Naive thymus-derived CD4-positive, alpha-beta T cell (primary cell): ENCODE data around the gene CMIP. TPM values are rescaled to one million over a fixed set of nuclear protein-coding genes. Genes with fewer than 3 reads are reported as not detected.
"Not testable (repeated sequence)": the region's sequence is repeated elsewhere in the genome, so short reads cannot be mapped to it uniquely, and the experiment has no call there.

Experiments used
- ATAC-seq: fragments of 150-1000 bp; cut with Tn5 transposase; 2 replicates; pipeline ENCODE4 v1.10.0; 2021; ENCODE audit warnings: mild to moderate bottlenecking, moderate library complexity
- CTCF ChIA-PET: fragments of 350-600 bp; sonication (Branson Sonifier 250); formaldehyde crosslinking; loops from one replicate; lab custom pipeline; 2021; ENCODE audit warnings: antibody characterized with exemption; lab: Charles Lee
- POLR2A ChIA-PET: fragments of 350-600 bp; sonication (Branson Sonifier 250); formaldehyde crosslinking; loops from one replicate; lab custom pipeline; 2021; ENCODE audit warnings: antibody characterized with exemption, inconsistent platforms; lab: Charles Lee
- DNase-seq, 9 donors: peaks; one replicate each; pipeline versions ENCODE4 v3.0.0 to v3.0.0-alpha.2; 2020 to 2022; ENCODE audit warnings: mixed read lengths in 1 of 9
- H3K27ac ChIP-seq: one replicate; pipeline ENCODE4 v1.7.0; 2013; ENCODE audit warnings: mild to moderate bottlenecking, low read depth, low read length, moderate library complexity
- H3K27me3 ChIP-seq, 2 donors: one replicate each; pipeline ENCODE4 v1.7.0; 2013; ENCODE audit warnings: low read length in 2 of 2, mild to moderate bottlenecking in 2 of 2, moderate library complexity in 2 of 2; ENCODE audit not compliant: control insufficient read depth in 2 of 2, insufficient read depth in 2 of 2
- H3K36me3 ChIP-seq, 3 experiments: 1 replicate in 2 of 3; 2 replicates in 1 of 3; pipeline ENCODE4 v1.7.0; 2013; ENCODE audit warnings: low read length in 3 of 3, mild to moderate bottlenecking in 3 of 3, moderate library complexity in 1 of 3; ENCODE audit not compliant: insufficient read depth in 3 of 3, control insufficient read depth in 2 of 3
- H3K4me1 ChIP-seq, 2 donors: one replicate each; pipeline ENCODE4 v1.7.0; 2013; ENCODE audit warnings: low read length in 2 of 2, mild to moderate bottlenecking in 2 of 2, moderate library complexity in 1 of 2; ENCODE audit not compliant: control insufficient read depth in 2 of 2, insufficient read depth in 2 of 2
- H3K4me3 ChIP-seq: 2 replicates; pipeline ENCODE4 v1.7.0; 2013; ENCODE audit warnings: mild to moderate bottlenecking, low read length
- H3K9me3 ChIP-seq, 3 experiments: 1 replicate in 2 of 3; 2 replicates in 1 of 3; pipeline ENCODE4 v1.7.0; 2013; ENCODE audit warnings: low read length in 3 of 3; ENCODE audit not compliant: control insufficient read depth in 2 of 3
- H3K27ac Mint-ChIP-seq, 9 donors: one replicate each; pipeline ENCODE4 v1.8.0; 2020 to 2022; ENCODE audit warnings: mixed read lengths in 9 of 9, mild to moderate bottlenecking in 8 of 9, moderate library complexity in 5 of 9, inconsistent platforms in 2 of 9
- H3K27me3 Mint-ChIP-seq, 5 donors: one replicate each; pipeline ENCODE4 v1.8.0; 2021 to 2022; ENCODE audit warnings: mixed read lengths in 5 of 5, mild to moderate bottlenecking in 1 of 5
- H3K36me3 Mint-ChIP-seq, 5 donors: one replicate each; pipeline ENCODE4 v1.8.0; 2020 to 2022; ENCODE audit warnings: mixed read lengths in 5 of 5, mild to moderate bottlenecking in 3 of 5, inconsistent platforms in 1 of 5
- H3K4me1 Mint-ChIP-seq, 7 donors: one replicate each; pipeline ENCODE4 v1.8.0; 2020 to 2022; ENCODE audit warnings: mixed read lengths in 7 of 7, mild to moderate bottlenecking in 3 of 7, inconsistent platforms in 1 of 7
- H3K4me3 Mint-ChIP-seq, 10 donors: one replicate each; pipeline ENCODE4 v1.8.0; 2020 to 2022; ENCODE audit warnings: mild to moderate bottlenecking in 10 of 10, mixed read lengths in 10 of 10, moderate library complexity in 6 of 10, inconsistent platforms in 2 of 10
- H3K9me3 Mint-ChIP-seq, 11 donors: one replicate each; pipeline ENCODE4 v1.8.0; 2020 to 2022; ENCODE audit warnings: mixed read lengths in 11 of 11, mild to moderate bottlenecking in 4 of 11, inconsistent platforms in 1 of 11, moderate library complexity in 1 of 11
- intact Hi-C, 2 donors: fragments of 100-400 bp; cut with micrococcal nuclease; formaldehyde crosslinking; loops; one replicate each; pipeline ENCODE4 v1.15.1; 2023
- polyA plus RNA-seq, 2 donors: library from polyadenylated mRNA; unstranded; fragments of 300-500 nt; fragmentation: Illumina TruSeq; gene quantifications; one replicate each; pipeline ENCODE4 v1.2.3, GENCODE V29; 2021
- total RNA-seq, 6 experiments: library from RNA in 5 of 6; stranded (reverse) in 5 of 6; gene quantifications; 1 replicate in 5 of 6; 2 replicates in 1 of 6; pipeline ENCODE4 v1.2.3 and lab custom pipeline; 2021 to 2026

Gene CMIP
- total and polyA plus RNA-seq, 7 experiments from 2014 or later: 0.66 to 75.4 (median 34.3) TPM

DNA sequence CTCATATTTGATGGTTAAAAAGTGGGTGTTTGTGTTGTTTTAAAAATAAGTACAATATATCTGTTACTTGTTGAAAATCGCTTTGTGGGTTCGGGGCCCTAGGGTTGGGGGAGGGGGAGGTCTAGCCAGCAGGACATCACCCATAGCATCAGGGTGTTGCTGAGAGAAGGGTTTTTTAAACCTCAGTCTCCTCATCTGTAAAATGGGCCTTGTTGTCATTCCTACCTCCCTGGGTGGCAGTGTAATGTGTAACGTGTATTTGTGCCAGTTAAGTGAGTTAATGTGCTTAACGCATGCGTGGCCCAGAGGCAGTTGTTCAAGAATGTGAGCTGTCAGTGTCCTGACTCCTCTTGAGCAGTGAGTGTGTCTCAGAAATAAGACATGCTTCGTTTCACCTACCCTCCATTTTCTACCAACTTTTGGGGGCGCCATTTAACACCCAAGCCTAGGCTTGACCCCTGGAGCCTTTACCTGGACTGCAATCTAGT lies 129.0 kb downstream of the CMIP start:
- Mint-ChIP-seq H3K27me3 (no peaks in the 10 kb centered on the region), H3K36me3 (peaks cover 0 to 6% (median 0%) of the 10 kb centered on the region in 5 donors), H3K9me3 (no peaks in the 10 kb centered on the region), H3K27ac (peak overlapping the region in 1 of 9 donors; percentile 30), H3K4me3 (no peak overlapping the region), H3K4me1 (peaks cover 0 to 17% (median 9%) of the 10 kb centered on the region in 7 donors)
- no peak overlapping the region for H3K4me3 ChIP-seq
- ATAC-seq (no peak), DNase-seq (no peak)
- intact Hi-C loops: no loop called here
- H3K36me3 ChIP-seq: no peaks in the 10 kb centered on the region
- no peak overlapping the region for H3K27ac ChIP-seq
- no peaks in the 10 kb centered on the region for H3K9me3 ChIP-seq
- POLR2A ChIA-PET: interaction anchor here (0.7 kb wide), 1 partner anchor 91 kb away, joined by 4 read pairs; no protein-coding TSS in a partner anchor
- CTCF ChIA-PET: no interaction called here
- no peaks in the 10 kb centered on the region for H3K4me1 ChIP-seq
- H3K27me3 ChIP-seq: no peaks in the 10 kb centered on the region

DNA sequence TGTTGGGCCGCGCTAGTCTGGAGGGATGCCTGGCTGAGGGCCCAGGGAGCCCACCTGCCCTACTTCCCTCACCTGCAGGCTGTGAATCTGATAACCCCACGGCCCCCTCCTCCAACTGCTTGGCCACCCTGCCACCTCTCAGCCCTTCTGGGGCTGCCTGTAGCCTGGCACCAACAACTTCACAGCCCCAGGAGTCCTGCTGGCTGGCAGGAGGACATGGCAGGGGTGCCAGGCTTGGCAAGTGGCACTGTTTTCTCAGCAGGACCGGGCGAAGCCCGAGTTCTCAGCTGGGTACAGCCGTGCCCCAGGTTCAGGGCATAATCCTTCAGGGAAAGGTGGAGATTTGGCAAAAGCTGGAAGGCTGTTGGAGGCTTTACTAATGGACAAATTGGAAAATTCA lies 129.6 kb downstream of the CMIP start:
- no peaks in the 10 kb centered on the region for H3K4me1 ChIP-seq
- no peaks in the 10 kb centered on the region for H3K36me3 ChIP-seq
- Mint-ChIP-seq H3K4me1 (peaks cover 0 to 17% (median 3%) of the 10 kb centered on the region in 7 donors), H3K36me3 (peaks cover 0 to 3% (median 0%) of the 10 kb centered on the region in 5 donors), H3K27me3 (no peaks in the 10 kb centered on the region), H3K4me3 (no peak overlapping the region), H3K27ac (no peak overlapping the region), H3K9me3 (no peaks in the 10 kb centered on the region)
- intact Hi-C loops: no loop called here
- POLR2A ChIA-PET: no interaction called here
- no peaks in the 10 kb centered on the region for H3K27me3 ChIP-seq
- H3K9me3 ChIP-seq: no peaks in the 10 kb centered on the region
- no peak overlapping the region for H3K27ac ChIP-seq
- CTCF ChIA-PET: no interaction called here
- H3K4me3 ChIP-seq: no peak overlapping the region
- ATAC-seq: no peak
- no peak for DNase-seq

GRCh38 chr16:81575307-81575706 lies 130.7 kb downstream of the CMIP start:
- CTCF ChIA-PET: no interaction called here
- no peak overlapping the region for H3K4me3 Mint-ChIP-seq
- H3K4me1 ChIP-seq: no peaks in the 10 kb centered on the region
- peaks cover 0 to 12% (median 4%) of the 10 kb centered on the region in 7 donors for H3K4me1 Mint-ChIP-seq
- intact Hi-C loops: no loop called here
- H3K4me3 ChIP-seq: no peak overlapping the region
- no peak overlapping the region for H3K27ac Mint-ChIP-seq
- H3K27me3 Mint-ChIP-seq: no peaks in the 10 kb centered on the region
- no peaks in the 10 kb centered on the region for H3K9me3 ChIP-seq
- H3K27ac ChIP-seq: no peak overlapping the region
- peaks cover 0 to 3% (median 0%) of the 10 kb centered on the region in 5 donors for H3K36me3 Mint-ChIP-seq
- H3K27me3 ChIP-seq: no peaks in the 10 kb centered on the region
- DNase-seq (no peak), ATAC-seq (no peak)
- no peaks in the 10 kb centered on the region for H3K9me3 Mint-ChIP-seq
- H3K36me3 ChIP-seq: no peaks in the 10 kb centered on the region
- POLR2A ChIA-PET: no interaction called here

DNA sequence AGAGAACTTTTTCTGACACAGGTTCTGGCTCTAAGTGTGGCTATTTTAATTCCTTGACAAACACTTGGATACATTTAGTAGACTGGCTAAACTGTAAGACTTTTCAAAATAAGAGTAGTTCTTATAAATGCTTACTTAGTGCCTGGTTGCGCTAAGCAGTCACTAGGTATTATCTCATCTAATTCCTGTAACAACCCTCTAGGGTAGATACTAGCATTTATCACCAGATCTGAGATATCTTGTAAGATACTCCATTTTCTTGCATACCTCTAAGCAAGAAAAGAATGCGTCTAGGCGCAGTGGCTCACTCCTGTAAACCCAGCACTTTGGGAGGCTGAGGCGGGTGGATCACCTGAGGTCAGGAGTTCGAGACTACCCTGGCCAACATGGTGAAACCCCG lies 131.2 kb downstream of the CMIP start:
- Mint-ChIP-seq H3K4me1 (peaks cover 0 to 14% (median 7%) of the 10 kb centered on the region in 7 donors), H3K4me3 (no peak overlapping the region), H3K27me3 (no peaks in the 10 kb centered on the region), H3K36me3 (peaks cover 0 to 6% (median 0%) of the 10 kb centered on the region in 5 donors), H3K9me3 (no peaks in the 10 kb centered on the region), H3K27ac (no peak overlapping the region)
- no peaks in the 10 kb centered on the region for H3K4me1 ChIP-seq
- intact Hi-C loops: no loop called here
- no peaks in the 10 kb centered on the region for H3K27me3 ChIP-seq
- ChIA-PET POLR2A (no interaction called here), CTCF (no interaction called here)
- ATAC-seq: no peak
- H3K9me3 ChIP-seq: no peaks in the 10 kb centered on the region
- DNase-seq: no peak
- H3K27ac ChIP-seq: no peak overlapping the region
- no peaks in the 10 kb centered on the region for H3K36me3 ChIP-seq
- no peak overlapping the region for H3K4me3 ChIP-seq

DNA sequence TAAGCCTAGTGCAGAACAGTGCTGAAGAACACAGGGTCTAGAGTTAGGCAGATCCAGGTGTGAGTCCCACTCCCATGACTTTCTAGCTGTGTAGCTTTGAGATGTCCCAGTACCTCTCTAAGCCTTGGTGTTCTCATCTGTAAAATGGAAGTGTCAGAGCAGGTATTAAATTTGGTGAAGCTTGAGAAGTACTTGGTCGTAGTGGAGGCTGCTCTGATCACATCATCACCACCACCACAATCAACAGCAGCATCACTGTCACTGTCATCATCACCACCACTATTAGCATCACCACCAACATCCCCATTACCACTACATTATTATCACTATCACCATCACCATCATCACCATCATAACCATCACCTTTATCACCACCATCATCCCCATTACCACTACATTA lies 132.1 kb downstream of the CMIP start:
- Histone ChIP-seq H3K27me3 (no peaks in the 10 kb centered on the region), H3K4me3 (no peak overlapping the region), H3K27ac (no peak overlapping the region), H3K4me1 (no peaks in the 10 kb centered on the region), H3K9me3 (no peaks in the 10 kb centered on the region), H3K36me3 (no peaks in the 10 kb centered on the region)
- no peaks in the 10 kb centered on the region for H3K27me3 Mint-ChIP-seq
- ATAC-seq (peak; percentile 50), DNase-seq (no peak)
- ChIA-PET CTCF (no interaction called here), POLR2A (no interaction called here)
- peaks cover 0 to 20% (median 10%) of the 10 kb centered on the region in 7 donors for H3K4me1 Mint-ChIP-seq
- H3K27ac Mint-ChIP-seq: no peak overlapping the region
- intact Hi-C loops: no loop called here
- peaks cover 0 to 9% (median 0%) of the 10 kb centered on the region in 5 donors for H3K36me3 Mint-ChIP-seq
- no peaks in the 10 kb centered on the region for H3K9me3 Mint-ChIP-seq
- H3K4me3 Mint-ChIP-seq: no peak overlapping the region

GRCh38 chr16:81577272-81577671 lies 132.7 kb downstream of the CMIP start:
- H3K27me3 Mint-ChIP-seq, H3K4me3 ChIP-seq, H3K4me3 Mint-ChIP-seq, H3K9me3 ChIP-seq, intact Hi-C loops, POLR2A ChIA-PET, H3K36me3 Mint-ChIP-seq, H3K36me3 ChIP-seq, H3K27me3 ChIP-seq, H3K27ac Mint-ChIP-seq, H3K27ac ChIP-seq, CTCF ChIA-PET, DNase-seq, H3K4me1 ChIP-seq, ATAC-seq, H3K9me3 Mint-ChIP-seq: not testable (repeated sequence)
- H3K4me1 Mint-ChIP-seq: peaks cover 0 to 19% (median 6%) of the 10 kb centered on the region in 7 donors

GRCh38 chr16:81578076-81578475 lies 133.5 kb downstream of the CMIP start:
- ChIA-PET POLR2A (no interaction called here), CTCF (no interaction called here)
- peak; percentile 45 for ATAC-seq
- no peaks in the 10 kb centered on the region for H3K4me1 ChIP-seq
- Mint-ChIP-seq H3K4me3 (no peak overlapping the region), H3K27ac (no peak overlapping the region), H3K27me3 (no peaks in the 10 kb centered on the region), H3K36me3 (peaks cover 0 to 14% (median 0%) of the 10 kb centered on the region in 5 donors), H3K4me1 (peaks cover 0 to 15% (median 6%) of the 10 kb centered on the region in 7 donors), H3K9me3 (no peaks in the 10 kb centered on the region)
- no peak overlapping the region for H3K4me3 ChIP-seq
- H3K27me3 ChIP-seq: no peaks in the 10 kb centered on the region
- no peak for DNase-seq
- no peaks in the 10 kb centered on the region for H3K9me3 ChIP-seq
- no peak overlapping the region for H3K27ac ChIP-seq
- H3K36me3 ChIP-seq: no peaks in the 10 kb centered on the region
- intact Hi-C loops: no loop called here
